Measurements from ENCODE around the gene SNAPC2.

The SNAPC2 gene

DNA sequence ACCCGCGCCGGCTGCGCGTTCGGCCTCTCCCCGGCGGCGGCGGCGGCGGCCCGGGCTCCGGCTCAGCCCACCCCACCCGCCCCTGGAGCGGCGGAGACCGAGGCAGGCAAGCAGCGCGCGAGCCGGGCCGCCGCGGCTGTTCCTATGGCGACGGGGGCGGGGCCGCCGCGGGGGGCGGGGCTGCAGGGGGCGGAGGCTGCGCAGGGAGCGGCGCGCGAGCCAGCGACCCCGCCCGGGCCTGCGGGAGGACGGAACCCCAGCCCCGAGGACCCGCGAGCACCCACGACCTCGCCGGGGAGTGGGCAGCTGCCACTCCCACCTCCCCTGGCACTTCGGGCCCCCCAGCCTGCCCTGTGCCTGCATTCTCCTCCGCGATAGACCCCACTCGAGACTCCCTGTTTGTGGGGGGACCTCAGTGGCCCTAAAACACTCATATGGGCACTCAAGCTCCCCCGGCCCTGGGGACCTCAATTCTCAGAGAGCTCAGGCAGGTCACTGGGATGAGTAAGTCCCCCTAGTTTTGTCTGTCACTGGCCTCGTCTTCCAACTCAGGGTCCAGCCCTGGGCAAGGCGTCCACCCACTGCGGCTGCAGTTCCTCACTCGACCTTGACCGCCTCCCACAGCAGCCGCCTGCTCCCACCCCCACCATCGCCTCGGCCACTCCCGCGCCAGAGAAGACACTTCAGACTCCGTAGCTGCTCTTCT, 6.0 kb downstream of the SNAPC2 start, which contains the start of gene CTXN1:
Gene CTXN1 (minus strand): TSS at position 115 of the 706 bp plus-strand sequence. CDS start 597 bp downstream, outside the sequence.
- TF ChIP-seq ZFX (IDR thresholded peaks at IDR 0.05; ENCODE audit: borderline replicate concordance): no peak
- TF ChIP-seq, protein P1, sequence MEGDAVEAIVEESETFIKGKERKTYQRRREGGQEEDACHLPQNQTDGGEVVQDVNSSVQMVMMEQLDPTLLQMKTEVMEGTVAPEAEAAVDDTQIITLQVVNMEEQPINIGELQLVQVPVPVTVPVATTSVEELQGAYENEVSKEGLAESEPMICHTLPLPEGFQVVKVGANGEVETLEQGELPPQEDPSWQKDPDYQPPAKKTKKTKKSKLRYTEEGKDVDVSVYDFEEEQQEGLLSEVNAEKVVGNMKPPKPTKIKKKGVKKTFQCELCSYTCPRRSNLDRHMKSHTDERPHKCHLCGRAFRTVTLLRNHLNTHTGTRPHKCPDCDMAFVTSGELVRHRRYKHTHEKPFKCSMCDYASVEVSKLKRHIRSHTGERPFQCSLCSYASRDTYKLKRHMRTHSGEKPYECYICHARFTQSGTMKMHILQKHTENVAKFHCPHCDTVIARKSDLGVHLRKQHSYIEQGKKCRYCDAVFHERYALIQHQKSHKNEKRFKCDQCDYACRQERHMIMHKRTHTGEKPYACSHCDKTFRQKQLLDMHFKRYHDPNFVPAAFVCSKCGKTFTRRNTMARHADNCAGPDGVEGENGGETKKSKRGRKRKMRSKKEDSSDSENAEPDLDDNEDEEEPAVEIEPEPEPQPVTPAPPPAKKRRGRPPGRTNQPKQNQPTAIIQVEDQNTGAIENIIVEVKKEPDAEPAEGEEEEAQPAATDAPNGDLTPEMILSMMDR (IDR thresholded peaks at IDR 0.05): no peak
- H3K27ac ChIP-seq: peak within 1 kb of the TSS; percentile 97

DNA sequence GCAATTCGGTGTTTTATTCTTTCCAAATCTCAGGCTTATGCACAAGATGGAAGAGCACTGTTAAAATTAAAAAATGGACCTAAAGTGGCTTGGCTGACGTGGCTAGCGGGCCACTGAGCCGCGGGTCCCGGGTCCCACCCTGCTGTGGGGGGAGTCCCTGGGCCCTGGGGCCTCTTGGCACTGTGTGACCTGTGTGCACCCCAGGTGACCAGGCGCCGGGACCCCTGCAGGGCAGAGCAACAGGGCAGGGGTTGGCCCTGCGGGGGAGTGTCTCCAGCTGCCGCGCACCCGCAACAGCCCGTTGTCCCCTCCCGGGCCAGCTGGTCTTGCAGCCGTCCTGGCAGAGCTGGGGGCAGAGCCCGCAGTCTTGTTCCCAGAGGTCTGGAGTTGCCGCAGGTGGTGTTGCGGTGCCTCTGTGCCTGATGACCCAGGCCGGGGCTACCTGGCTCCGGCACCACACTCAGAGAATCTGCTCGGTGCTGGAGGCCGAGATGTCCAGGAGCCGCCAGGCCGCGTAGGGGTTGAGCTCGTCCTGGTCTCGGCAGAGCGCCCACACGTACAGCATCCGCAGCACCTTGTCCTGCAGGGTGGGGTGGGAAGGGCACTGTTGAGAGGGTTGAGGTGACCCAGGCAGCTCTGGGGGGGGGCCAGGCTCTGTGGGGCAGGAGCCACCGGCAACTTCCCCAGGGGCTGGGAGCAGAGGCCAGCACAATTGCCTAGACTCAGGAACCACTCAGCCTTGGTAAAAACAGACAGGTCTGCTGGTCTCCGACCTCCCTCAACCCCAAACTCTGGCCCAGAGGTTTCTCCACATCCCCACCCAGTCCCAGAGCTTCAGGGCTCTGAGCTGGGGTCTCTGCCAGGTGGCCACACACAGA, 6.8 kb downstream of the SNAPC2 start:
- H3K27ac ChIP-seq: peak overlapping the region; percentile 97
- TF ChIP-seq, protein P1 (IDR thresholded peaks at IDR 0.05): no peak
- TF ChIP-seq ZFX (IDR thresholded peaks at IDR 0.05; ENCODE audit: borderline replicate concordance): no peak

DNA sequence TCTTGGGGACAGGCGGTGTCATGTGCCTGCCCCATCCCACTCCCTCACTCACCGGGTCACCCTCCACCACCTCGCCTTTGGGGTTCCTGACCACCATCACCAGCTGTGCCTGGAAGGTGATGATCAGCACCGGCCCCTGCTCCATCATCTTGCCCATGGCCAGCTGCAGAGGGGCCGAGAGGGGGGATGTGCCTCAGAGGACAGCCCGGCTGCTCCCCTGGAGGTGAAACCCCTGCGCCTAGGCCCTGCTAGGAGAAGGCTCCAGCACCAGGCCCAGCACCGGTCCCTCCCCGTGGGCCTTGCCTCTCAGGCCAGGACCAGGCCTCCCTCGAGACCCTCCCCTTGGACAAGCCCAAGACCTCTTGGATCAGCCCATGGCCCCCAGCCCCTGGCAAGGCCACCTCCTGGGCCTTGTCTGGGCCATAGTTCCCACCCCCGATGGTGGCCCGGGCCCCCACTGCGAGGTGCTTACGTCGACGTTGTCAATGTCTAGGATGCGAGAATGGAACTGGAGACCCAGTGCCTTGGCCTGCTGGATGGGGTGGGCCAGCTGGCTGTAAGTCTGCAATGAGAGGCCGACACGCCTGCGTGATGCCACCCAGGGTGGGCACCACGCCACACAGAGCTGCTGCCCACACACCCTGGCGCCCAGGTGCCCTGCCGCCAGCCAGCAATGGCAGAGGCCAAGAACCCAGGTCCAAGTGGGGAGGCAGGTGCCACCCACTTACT, 7.6 kb downstream of the SNAPC2 start:
- no peak for TF ChIP-seq ZFX (IDR thresholded peaks at IDR 0.05; ENCODE audit: borderline replicate concordance)
- TF ChIP-seq, protein P1 (IDR thresholded peaks at IDR 0.05): no peak
- peak overlapping the region; percentile 97 for H3K27ac ChIP-seq

DNA sequence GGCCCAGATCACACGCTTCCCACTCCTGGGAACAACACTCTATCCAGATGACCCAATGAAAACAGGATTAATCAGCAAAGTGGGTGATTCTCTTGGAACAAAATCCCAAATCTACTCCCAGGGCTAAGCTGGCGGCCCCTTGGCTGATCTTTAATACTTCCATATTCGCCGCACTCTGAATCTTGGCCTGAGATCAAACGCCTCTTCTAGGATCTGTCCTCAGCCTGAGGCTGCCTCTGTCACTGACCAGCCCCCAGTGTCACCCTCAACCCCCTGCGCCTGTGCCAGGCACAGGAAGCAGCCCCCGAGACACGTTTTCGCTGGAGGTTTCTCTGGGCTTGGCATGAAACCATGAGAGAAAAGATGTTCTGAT, 8.2 kb downstream of the SNAPC2 start:
- H3K27ac ChIP-seq: peak overlapping the region; percentile 97
- TF ChIP-seq, protein P1 (IDR thresholded peaks at IDR 0.05): no peak
- no peak for TF ChIP-seq ZFX (IDR thresholded peaks at IDR 0.05; ENCODE audit: borderline replicate concordance)

DNA sequence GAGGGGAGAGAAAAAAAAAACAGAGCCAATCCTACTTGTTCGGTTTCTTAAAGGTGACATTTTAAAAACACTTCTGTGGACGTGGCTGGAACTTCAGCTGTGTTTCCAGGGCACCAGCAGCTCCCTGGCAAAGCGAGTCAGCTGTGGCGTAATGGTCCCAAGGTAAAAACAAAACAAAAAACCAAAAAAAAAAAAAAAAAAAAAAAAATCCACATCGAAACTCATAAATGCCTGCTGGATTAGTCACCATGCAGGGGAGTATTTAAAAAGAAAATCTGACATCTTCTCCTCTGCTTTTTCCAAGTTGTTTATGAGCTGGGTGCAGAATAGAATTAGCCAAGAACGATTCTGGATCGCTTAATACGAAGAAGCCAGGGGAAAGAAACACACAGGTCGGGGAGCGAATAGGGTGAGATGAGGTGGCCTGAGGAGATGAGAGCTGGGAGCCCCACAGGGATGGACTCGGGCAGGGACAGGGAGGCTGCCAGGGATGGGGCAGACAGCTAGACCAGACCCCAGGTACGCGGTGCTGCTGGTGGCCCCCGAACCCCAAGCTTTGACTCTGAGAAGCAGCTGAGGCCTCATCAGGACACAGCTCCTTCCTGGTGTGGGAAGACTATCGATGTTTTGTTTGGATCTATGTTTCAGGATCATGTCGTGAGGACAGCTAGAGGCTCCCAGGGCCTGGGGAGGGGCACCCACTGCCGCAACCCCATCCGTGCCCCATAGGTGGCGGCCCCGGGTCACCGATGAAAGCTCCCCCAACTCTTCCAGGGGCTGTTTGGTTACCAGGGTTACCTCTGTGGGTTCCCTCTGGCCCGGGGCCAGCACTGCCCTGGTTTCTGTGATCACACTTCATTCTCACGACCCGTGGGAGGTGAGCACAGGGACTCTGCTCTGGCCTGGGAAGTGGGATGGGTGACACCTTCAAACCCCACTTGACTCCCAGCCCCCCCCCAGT, 8.9 kb downstream of the SNAPC2 start:
- H3K27ac ChIP-seq: peak overlapping the region; percentile 97
- TF ChIP-seq, protein P1 (IDR thresholded peaks at IDR 0.05): peak; percentile 39
- no peak for TF ChIP-seq ZFX (IDR thresholded peaks at IDR 0.05; ENCODE audit: borderline replicate concordance)

DNA sequence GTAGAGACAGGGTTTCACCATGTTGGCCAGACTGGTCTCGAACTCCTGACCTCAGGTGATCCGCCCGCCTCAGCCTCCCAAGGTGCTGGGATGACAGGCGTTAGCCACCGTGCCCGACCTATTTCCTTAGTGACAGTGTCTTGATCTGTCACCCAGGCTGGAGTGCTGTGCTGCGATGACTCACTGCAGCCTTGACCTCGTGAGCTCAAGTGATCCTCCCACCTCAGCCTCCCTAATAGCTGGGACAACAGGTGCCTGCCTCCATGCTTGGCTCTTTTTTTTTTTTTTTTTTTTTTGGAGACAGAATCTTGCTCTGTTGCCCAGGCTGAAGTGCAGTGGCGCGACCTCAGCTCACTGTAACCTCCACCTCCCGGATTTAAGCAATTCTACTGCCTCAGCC, 9.9 kb downstream of the SNAPC2 start:
- peak overlapping the region; percentile 25; the same call in 1 of the 2 replicates for H3K27ac ChIP-seq
